Transverse colon (tissue), 4 donors: Measurements from ENCODE around the gene DEAF1. TPM values are rescaled to one million over a fixed set of nuclear protein-coding genes. Genes with fewer than 3 reads are reported as not detected.

Source experiments
- DNase-seq: peaks from one replicate; pipeline ENCODE4 v3.0.0-alpha.2; 2019
- H3K27ac ChIP-seq, 4 donors: fragments of 200-600 bp; sonication (generic); 2 replicates each; pipeline ENCODE4 v1.5.1; 2016 to 2018; ENCODE audit warnings: inconsistent platforms in 4 of 4
- H3K27me3 ChIP-seq: fragments of 200-600 bp; sonication (generic); 2 replicates; pipeline ENCODE4 v1.5.1; 2017; ENCODE audit warnings: inconsistent platforms
- H3K36me3 ChIP-seq, 4 donors: fragments of 200-600 bp; sonication (generic); 2 replicates each; pipeline ENCODE4 v1.5.1; 2017 to 2019; ENCODE audit warnings: inconsistent platforms in 4 of 4
- H3K4me1 ChIP-seq, 4 donors: fragments of 200-600 bp; sonication (generic); 2 replicates each; pipeline ENCODE4 v1.5.1; 2017 to 2020; ENCODE audit warnings: inconsistent platforms in 4 of 4
- H3K4me3 ChIP-seq, 4 donors: fragments of 200-600 bp; sonication (generic); 1 replicate in 1 of 4; 2 replicates in 3 of 4; pipeline versions ENCODE4 v1.5.1 to v1.6.1; 2017 to 2019; ENCODE audit warnings: inconsistent platforms in 4 of 4
- H3K9me3 ChIP-seq, 2 donors: fragments of 200-600 bp; sonication (generic); 2 replicates each; pipeline ENCODE4 v1.5.1; 2017 to 2019; ENCODE audit warnings: inconsistent platforms in 2 of 2
- CTCF ChIP-seq, 5 experiments: fragments of 200-600 bp in 3 of 5; fragments of 450-650 bp in 2 of 5; sonication (generic) in 3 of 5; IDR thresholded peaks; 1 replicate in 2 of 5; 2 replicates in 3 of 5; pipeline ENCODE4 v1.5.1; 2016 to 2017; ENCODE audit warnings: antibody characterized with exemption in 5 of 5, inconsistent platforms in 3 of 5, mild to moderate bottlenecking in 2 of 5, moderate library complexity in 1 of 5
- EP300 ChIP-seq: sonication (generic); formaldehyde crosslinking; IDR thresholded peaks from one replicate; pipeline ENCODE4 v1.6.1; 2017; ENCODE audit warnings: antibody characterized with exemption, low read depth
- POLR2A ChIP-seq: fragments of 450-650 bp; IDR thresholded peaks from one replicate; pipeline ENCODE4 v1.6.1; 2016; ENCODE audit warnings: antibody characterized with exemption, mild to moderate bottlenecking, moderate library complexity
- POLR2AphosphoS5 ChIP-seq, 3 donors: sonication (generic); formaldehyde crosslinking; IDR thresholded peaks; one replicate each; pipeline ENCODE4 v1.6.1; 2016; ENCODE audit warnings: antibody characterized with exemption in 3 of 3
- WGBS, 2 donors: methylation state at CpG; one replicate each; pipeline ENCODE4 v1.1.5; 2018; ENCODE audit warnings: low coverage in 1 of 2; 5-methylcytosine and 5-hydroxymethylcytosine counted together
- in situ Hi-C, 4 donors: fragments of 200-750 bp; cut with MboI; loops; one replicate each; pipeline versions ENCODE4 v1.15.0 to v1.15.1; 2017; ENCODE audit warnings: low sequenced_read_pairs in 3 of 4, low pct_ligation_motif_present in 1 of 4, low pct_unique_long_range_greater_than_20kb in 1 of 4
- intact Hi-C: fragments of 100-400 bp; cut with DNase I; formaldehyde crosslinking; loops from one replicate; pipeline ENCODE4 v1.15.1; 2023; ENCODE audit warnings: low total_unique reads
- total RNA-seq, 4 donors: library from RNA; depleted of rRNA; stranded (reverse); fragments of >200 nt; gene quantifications; one replicate each; pipeline ENCODE4 v1.1.0, GENCODE V29; 2016

Gene DEAF1
- total RNA-seq, 4 donors from 2014 or later, result 24.4 to 84.5 (median 34.0) TPM

DNA sequence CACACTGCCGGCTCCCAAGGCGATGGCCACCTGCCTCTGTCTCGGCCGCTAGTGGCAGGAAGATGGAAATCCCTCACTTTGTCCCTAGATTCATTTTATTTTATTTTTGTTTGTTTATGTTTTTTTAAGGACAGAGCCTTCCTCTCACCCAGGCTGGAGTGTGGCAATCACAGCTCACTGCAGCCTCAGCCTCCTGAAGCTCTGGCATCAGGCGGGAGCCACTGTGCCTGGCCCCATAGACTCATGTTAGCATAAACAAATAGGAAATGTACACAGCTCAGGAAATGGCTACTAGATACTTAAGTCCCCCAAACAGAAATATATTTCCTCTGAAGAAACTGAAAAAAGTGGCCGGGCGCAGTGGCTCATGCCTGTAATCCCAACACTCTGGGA is 4.1 kb upstream of the DEAF1 start:
- peak overlapping the region in 2 of 4 donors; percentile 97 to 99 for H3K27ac ChIP-seq
- intact Hi-C loops, result no loop called here
- 92% methylated on average over 7 of the region's 7 CpGs; no CpG with 5 or more reads in 1 of the 2 donors for WGBS, 2 donors

GRCh38 chr11:698493-699115 is 3.6 kb upstream of the DEAF1 start:
- DNase-seq, result no peak
- H3K9me3 ChIP-seq, result no peaks in the 10 kb centered on the region
- 76 to 79% methylated on average over 7 to 17 of the region's 17 CpGs for WGBS, 2 donors
- H3K4me3 ChIP-seq, result no peak overlapping the region
- no peaks in the 10 kb centered on the region for H3K27me3 ChIP-seq
- peak overlapping the region; percentile 97 to 99 (median 98) for H3K27ac ChIP-seq
- TF ChIP-seq CTCF (IDR thresholded peaks at IDR 0.05) (no peak), EP300 (no peak), POLR2A (no peak), POLR2AphosphoS5 (IDR thresholded peaks at IDR 0.05) (no peak)
- intact Hi-C loops, result no loop called here
- H3K36me3 ChIP-seq, result peaks cover 0 to 8% (median 0%) of the 10 kb centered on the region in 4 donors
- in situ Hi-C loops, result no loop called here
- H3K4me1 ChIP-seq, result peaks cover 24 to 52% (median 40%) of the 10 kb centered on the region in 4 donors

More for the DNA sequence above, 4.1 kb upstream of the DEAF1 start:
- Histone ChIP-seq H3K9me3 (no peaks in the 10 kb centered on the region), H3K36me3 (peaks cover 0 to 8% (median 0%) of the 10 kb centered on the region in 4 donors), H3K27me3 (no peaks in the 10 kb centered on the region), H3K4me1 (peaks cover 20 to 51% (median 38%) of the 10 kb centered on the region in 4 donors), H3K4me3 (no peak overlapping the region)
- DNase-seq, result no peak
- in situ Hi-C loops, result no loop called here
- TF ChIP-seq POLR2AphosphoS5 (IDR thresholded peaks at IDR 0.05) (no peak), POLR2A (no peak), CTCF (IDR thresholded peaks at IDR 0.05) (no peak), EP300 (no peak)

- Histone ChIP-seq H3K27me3 (no peaks in the 10 kb centered on the region), H3K9me3 (no peaks in the 10 kb centered on the region), H3K4me3 (peak overlapping the region in 1 of 4 donors; percentile 8), H3K4me1 (peaks cover 29 to 50% (median 39%) of the 10 kb centered on the region in 4 donors), H3K27ac (peak overlapping the region; percentile 97 to 99 (median 98)), H3K36me3 (peaks cover 0 to 8% (median 0%) of the 10 kb centered on the region in 4 donors)
- TF ChIP-seq POLR2AphosphoS5 (IDR thresholded peaks at IDR 0.05), result no peak
- TF ChIP-seq EP300, result no peak
- TF ChIP-seq POLR2A, result no peak
- TF ChIP-seq CTCF (IDR thresholded peaks at IDR 0.05), result no peak
- WGBS, 2 donors, result 84% methylated on average over 11 of the region's 11 CpGs; no CpG with 5 or more reads in 1 of the 2 donors
- in situ Hi-C loops (no loop called here), intact Hi-C loops (no loop called here)
- no peak for DNase-seq
Measured at GRCh38 chr11:697811-698311, 2.8 kb upstream of the DEAF1 start.

DNA sequence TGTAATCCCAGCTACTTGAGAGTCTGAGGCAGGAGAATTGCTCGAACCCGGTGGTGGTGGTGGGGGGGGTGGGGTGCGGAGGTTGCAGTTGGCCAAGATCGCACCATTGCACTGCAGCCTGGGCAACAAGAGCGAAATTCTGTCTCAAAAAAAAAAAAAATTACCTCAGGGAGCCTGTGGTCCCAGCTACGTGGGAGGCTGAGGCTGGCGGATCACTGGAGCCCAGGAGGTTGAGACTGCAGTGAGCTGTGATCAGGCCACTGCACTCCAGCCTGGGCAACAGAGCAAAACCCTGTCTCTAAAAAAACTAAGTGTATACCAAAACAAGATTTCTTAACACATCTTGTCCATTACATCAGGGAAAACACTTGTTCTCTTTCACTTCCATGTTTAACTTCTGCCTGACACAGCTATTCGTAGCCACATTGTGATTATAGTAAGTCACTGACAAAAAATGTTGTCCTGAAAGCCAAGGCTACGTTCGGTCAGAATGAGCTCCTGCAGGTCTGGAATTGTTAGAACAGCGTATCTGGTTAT is 2.0 kb upstream of the DEAF1 start:
- peak overlapping the region in 2 of 4 donors; percentile 76 to 94 for H3K4me3 ChIP-seq
- intact Hi-C loops (no loop called here), in situ Hi-C loops (no loop called here)
- no peaks in the 10 kb centered on the region for H3K27me3 ChIP-seq
- H3K4me1 ChIP-seq, result peaks cover 24 to 45% (median 33%) of the 10 kb centered on the region in 4 donors
- 60 to 74% methylated on average over 7 to 11 of the region's 11 CpGs for WGBS, 2 donors
- TF ChIP-seq POLR2AphosphoS5 (IDR thresholded peaks at IDR 0.05) (peak; percentile 42 to 72 (median 64)), CTCF (IDR thresholded peaks at IDR 0.05) (no peak), POLR2A (peak; percentile 30), EP300 (no peak)
- H3K36me3 ChIP-seq, result peaks cover 0 to 6% (median 0%) of the 10 kb centered on the region in 4 donors
- peak overlapping the region; percentile 97 to 99 (median 98) for H3K27ac ChIP-seq
- H3K9me3 ChIP-seq, result no peaks in the 10 kb centered on the region
- DNase-seq, result no peak
